HG03469 (cell line): Measurements from ENCODE around the gene RERE.
"Not testable (repeated sequence)": the region's sequence is repeated elsewhere in the genome, so short reads cannot be mapped to it uniquely, and the experiment has no call there.

Experiments
- ATAC-seq: cut with Tn5 transposase; IDR thresholded peaks from one replicate; pipeline ENCODE4 v1.9.1; 2021; ENCODE audit warnings: mild to moderate bottlenecking, moderate library complexity, moderate number of reproducible peaks; ENCODE audit not compliant: unreplicated experiment

Gene RERE

GRCh38 chr1:8649027-8649426 is 168.4 kb downstream of the RERE start:
- ATAC-seq: no peak

DNA sequence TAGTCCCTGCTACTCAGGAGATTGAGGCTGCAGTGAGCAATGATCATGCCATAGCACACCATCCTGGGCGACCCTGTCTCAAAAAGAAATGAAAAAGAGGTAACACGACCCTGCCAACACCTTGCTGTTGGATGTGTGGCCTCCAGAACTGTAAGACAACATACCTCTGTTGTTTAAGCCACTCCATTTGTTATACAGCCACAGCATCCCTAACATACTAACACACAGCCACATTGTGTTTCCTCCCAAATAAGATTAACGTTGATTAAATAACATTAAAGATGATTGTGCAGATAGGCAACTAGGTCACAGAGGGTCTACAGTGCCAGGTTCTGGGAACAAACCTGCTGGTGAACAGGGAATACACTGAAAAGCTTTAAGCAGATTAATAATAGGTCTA is 170.4 kb downstream of the RERE start:
- no peak for ATAC-seq

- ATAC-seq: no peak
Measured at GRCh38 chr1:8646189-8646588, 171.3 kb downstream of the RERE start.

DNA sequence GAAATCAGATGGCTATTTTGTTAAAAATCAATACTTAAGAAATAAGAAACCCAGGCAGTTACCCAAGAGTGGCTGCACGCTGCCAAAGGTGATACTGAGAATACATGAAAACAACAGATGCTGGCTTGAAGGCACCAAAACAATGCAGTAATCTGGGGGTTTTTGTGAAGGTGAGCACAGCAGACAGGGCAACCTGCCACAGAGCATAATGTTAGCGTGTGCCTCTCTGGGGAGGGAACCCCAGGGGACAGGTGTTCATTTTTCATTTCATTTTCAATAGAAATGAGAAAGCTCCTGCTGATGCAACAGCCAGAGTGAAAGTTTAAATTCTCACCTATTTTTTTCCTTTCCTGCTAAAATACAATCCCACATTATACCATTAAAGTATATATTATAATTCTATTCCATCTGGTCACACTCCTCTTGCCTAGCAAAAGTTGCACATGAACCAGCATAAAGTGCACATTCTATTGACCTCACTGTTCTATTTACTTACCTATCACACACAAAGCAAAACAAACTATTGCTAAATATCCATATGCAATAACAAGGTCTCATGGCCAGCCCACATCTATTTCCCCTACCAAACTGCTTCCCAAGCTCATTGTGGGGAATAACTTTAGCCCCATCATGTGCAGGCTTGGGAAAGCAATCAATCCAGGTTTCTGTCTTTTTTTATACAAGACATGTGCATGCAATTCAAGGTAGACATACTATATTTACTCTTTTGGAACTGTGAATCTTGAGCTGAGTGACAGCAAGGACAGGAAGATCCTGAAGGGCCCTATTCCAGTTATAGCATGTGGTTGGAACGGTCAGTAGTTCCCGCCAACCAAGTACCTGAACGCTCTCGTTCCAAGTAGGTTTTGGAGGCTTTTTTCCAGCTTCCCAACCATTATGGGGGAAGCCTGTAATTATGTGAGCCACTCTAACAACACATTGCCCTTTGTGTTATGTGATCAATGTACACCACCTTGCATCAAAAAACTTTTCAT is 173.6 kb downstream of the RERE start:
- ATAC-seq: peak; percentile 49

DNA sequence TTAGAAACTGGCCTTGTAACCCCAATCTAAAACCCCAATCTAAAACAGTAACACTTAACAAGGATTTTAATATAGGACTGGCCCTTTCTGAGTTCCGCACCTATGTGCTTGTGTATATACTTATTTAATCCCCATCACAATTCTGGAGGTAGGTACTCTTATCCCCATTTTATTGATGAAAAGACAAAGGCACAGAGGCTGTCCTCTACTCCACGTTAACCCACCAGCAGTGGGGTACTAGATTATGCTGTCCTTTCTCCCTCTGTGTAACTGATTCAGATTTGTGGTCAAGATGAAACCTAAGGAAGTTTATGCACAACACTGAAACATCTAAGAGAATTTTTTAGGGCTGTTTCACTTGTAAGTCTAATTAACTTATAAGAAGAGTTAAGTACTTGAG is 175.3 kb downstream of the RERE start:
- ATAC-seq: no peak

DNA sequence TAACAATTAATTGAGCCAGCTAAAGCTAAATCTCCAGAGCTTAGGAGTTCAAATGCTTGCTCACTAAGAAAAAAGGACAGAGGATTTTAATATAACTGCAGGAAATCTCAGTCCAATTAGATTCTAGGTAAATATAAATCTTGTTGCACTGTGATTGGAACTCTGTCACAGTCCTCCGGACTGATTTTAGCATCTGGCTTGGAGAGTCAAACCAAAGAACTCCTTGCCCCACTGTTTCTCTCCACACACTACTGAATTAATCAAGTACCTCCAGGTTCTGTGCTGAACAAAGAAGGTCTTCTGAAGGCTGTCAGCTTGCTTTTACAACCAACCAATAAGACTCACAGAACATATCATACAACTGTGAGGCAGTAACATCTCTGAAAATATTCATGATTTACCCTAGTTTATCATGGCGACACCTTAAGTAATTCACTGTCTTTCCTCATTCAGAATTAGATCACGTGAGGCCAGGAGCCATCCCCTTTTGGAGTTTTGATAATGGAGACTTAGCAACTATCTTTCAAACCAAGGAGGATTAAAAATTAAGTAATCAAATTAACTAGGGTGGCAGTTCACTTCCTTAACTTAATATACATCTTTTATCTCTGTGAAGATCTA is 176.0 kb downstream of the RERE start:
- no peak for ATAC-seq

DNA sequence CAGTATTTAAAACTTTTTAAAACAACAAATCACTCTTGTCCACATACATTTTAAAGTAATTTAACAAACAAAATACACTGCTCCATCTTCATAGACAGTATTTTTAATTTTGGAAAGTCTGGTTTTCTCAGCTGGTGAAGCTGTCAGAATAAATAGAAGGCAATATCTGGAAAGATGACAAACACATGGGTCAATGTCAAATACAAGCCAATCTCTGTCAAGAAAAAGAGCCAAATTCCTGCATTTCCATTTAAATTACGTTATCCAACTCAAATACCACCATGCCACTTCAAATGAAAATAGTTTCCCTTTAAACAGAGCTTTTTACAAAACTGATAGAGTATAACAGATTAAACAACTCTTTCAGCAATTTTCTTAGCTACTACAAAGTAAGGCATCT is 176.5 kb downstream of the RERE start:
- no peak for ATAC-seq

DNA sequence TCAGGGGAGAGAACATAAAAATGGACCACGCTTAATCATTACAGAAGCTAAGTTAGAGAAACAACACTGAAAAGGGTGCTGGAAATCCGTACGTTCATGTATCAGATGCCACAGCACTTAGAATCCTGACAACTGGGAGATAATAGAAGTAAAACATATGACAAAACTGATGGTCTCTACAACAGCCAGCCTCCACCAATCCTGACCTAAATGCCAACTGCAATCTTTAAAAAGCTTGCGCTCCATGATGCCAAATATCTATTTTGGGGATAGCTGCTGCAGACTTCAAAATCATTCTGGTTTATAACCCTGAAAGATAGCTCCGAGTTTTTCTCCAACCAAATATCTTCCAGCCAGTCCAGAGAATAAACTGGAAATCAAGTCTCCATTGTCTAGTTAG is 178.3 kb downstream of the RERE start:
- ATAC-seq: no peak

GRCh38 chr1:8633741-8634501 is 183.5 kb downstream of the RERE start:
- no peak for ATAC-seq

- ATAC-seq: no peak
Measured at GRCh38 chr1:8632102-8632501, 185.3 kb downstream of the RERE start.

- ATAC-seq: no peak
Measured at GRCh38 chr1:8631163-8631562, 186.3 kb downstream of the RERE start.

DNA sequence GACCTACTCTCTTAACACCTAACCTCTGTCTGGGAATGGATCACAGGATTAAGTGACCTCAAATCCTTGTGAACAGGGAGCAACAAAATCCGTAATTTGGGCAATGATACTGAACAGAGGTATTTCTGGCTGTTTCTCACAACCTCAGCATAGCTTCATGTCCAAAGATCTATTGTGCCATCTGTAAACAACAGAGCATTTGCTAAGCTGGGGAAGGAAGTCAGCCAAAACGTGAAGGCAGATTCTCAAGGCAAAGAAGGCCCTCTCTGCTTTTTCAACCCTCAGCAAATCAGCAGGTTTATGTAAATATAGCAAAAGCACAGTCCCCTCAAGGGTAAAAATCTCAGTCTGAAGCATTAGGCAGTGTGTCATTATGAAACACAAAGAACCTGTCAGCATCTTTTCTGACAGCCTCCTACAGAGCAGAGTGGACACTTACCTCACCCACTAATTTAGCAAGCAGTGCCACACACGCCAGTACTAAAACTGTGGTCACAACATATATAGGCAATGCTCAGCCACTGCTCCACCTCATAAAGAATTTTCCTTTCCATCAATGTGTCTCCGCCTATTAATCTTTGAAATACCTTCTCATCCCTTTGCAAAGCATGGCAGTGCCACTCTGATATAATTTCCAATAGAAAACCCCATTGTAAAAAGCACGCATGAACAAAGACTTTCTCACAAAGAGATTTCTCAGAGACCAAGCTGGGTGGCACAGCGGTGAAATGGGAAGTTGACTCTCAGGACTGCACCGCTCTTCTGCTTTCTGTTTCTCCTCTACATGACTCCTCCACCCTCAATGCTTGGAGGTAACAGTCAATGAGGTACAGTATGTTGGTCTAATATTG is 188.0 kb downstream of the RERE start:
- no peak for ATAC-seq

- ATAC-seq: no peak
Measured at GRCh38 chr1:8628606-8629005, 188.8 kb downstream of the RERE start.

DNA sequence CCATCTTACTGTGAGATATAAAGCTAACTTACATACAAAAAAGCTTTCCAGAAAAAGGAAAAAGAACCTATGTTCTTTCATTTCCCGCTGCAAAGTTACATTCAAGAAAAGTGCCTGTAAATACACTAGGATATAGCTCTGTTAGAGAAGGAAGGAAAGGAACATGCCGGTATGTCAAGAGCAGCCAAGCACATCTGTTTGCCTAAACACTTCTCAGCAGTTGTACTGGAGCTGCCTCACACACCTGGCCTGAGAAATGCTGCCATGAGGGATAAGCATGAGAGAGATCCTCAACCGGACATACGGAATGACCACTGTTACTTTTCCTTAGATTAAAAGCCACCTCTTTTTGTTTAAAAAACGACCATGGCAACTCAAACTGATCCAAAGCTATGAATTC is 189.7 kb downstream of the RERE start:
- no peak for ATAC-seq

- no peak for ATAC-seq
Measured at GRCh38 chr1:8625981-8626898, 191.2 kb downstream of the RERE start.

DNA sequence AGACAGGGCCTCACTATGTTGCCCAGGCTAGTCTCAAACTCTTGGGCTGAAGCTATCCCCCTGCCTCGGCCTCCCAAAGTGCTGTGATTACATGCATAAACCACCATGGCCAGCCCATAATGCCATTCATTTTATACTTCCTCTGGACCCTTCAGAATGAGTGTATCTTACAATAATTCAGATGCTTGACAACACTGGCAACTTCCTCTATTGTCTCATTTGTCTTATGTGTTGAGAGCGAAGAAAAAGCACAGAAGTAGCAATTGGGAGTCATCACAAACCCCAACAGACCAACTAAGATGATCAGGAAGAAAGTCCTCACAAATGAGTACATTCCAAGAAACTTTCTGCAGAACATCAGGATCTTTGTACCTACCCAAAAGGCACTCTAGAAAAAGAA is 191.9 kb downstream of the RERE start:
- no peak for ATAC-seq

DNA sequence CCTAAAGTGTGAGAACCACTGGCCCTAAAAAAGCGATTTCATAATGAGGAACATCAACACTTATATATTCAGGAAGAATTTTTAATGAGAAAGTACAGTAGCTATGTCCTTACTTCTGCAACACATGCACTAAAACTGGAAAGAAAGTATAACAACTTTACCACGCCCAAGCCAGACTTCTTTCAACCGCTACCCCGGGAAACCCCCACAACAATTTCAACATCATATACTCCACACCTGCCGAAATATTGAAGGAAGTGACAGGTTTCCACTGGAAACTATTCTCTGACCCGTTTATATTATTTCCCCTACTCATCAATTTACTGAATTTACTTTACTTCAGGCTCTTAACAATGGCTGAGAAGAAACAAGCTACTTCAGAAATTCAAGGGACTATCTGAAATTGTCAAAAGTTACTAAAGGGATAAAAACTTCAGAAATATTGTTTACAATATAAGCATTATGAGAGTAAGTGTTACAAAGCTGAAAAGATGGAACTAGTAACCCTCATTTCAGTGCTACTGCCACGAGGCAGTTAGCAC is 193.7 kb downstream of the RERE start:
- ATAC-seq: not testable (repeated sequence)

DNA sequence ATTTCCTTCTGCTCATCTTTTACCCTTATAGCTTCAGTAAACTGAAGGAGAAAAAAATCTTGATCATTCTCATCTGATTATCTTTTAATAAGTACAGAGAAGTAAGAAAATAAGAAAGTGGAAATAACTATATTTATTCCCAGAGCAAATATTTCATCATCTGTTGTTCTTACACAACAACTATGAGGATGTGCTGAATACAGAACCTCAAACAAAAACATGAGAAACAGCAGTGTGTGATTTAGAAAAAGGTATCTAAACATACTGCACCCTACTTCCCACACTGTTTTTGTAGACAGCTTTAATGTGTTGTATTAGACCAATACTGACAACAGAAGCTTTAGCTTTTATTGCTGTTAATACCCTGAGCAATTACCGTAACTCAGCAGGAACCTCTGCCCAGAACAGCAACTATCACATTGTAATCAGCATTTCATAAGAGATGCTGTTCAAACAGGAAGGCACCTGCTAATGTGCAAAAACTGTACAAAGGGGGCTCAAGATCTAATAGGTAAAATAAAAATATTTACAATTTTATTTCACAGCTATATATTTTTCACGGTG is 195.6 kb downstream of the RERE start:
- not testable (repeated sequence) for ATAC-seq

DNA sequence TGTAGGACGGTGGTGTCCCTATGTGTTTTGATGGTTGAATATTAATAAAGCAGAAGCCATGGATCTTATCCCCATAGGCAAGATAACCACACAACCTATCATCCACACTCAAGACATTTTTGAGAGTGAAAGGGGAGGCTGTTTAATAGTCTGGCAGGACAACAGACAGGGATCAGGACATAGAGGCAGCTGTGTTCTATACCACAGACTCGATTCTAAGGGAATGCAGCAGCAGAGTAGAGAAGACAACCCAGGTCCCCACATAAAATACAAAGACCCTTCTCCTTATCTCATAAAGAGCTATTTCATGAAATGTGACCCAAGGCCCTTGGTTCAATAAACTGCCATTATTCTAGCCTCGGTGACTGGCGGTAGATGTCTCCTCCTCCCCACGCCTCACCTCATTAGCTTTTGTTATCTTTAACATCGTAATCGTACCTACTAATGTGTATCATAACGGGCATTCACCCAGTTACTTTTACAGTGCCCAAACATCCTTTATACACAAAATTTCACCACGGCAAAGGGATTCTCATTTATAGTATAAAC is 196.3 kb downstream of the RERE start:
- ATAC-seq: not testable (repeated sequence)
